Astrocyte (in vitro differentiated cells and primary cell): ENCODE data around the gene ANLN.

Source experiments
- CTCF ChIP-seq: IDR thresholded peaks from 2 replicates; pipeline ENCODE4 v1.5.1; 2011; ENCODE audit warnings: low read depth, mild to moderate bottlenecking, inconsistent platforms, low read length, moderate library complexity; ENCODE audit not compliant: insufficient read depth
- EZH2 ChIP-seq: IDR thresholded peaks from 2 replicates; pipeline ENCODE4 v1.6.1; 2012; ENCODE audit warnings: mild to moderate bottlenecking, low read length, inconsistent platforms; ENCODE audit not compliant: insufficient read depth

GRCh38 chr7:36406156-36406555, 16.5 kb downstream of the ANLN start:
- TF ChIP-seq CTCF (no peak), EZH2 (no peak)
